GM18526 (cell line): ENCODE data around the gene SH3PXD2A.

Experiments
- POLR2A ChIP-seq: IDR thresholded peaks from 3 replicates; pipeline ENCODE4 v1.6.1; 2011; ENCODE audit not compliant: insufficient read length; ENCODE audit errors: extremely low read depth

SH3PXD2A gene

DNA sequence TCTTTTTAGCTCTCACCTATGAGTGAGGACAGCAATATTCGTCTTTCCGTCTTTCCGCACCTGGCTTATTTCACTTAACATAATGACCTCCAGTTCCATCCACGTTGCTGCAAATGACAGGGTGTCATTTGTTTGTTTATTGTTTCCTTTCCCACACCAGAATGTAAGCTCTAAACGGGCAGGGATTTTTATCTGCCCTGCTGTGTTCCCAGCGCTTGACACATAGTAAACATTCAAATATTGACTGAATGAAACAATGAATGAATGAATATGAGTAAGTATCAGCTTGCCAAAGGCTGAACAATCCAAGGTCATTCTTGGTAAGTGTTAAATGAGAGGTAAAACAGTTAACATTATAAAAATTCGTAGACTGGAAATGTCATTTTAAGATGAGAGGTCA is 12.8 kb downstream of the SH3PXD2A start:
- no peak for TF ChIP-seq POLR2A

GRCh38 chr10:103841519-103841918 is 13.9 kb downstream of the SH3PXD2A start:
- TF ChIP-seq POLR2A = no peak

GRCh38 chr10:103840740-103841070 is 14.7 kb downstream of the SH3PXD2A start:
- no peak for TF ChIP-seq POLR2A

DNA sequence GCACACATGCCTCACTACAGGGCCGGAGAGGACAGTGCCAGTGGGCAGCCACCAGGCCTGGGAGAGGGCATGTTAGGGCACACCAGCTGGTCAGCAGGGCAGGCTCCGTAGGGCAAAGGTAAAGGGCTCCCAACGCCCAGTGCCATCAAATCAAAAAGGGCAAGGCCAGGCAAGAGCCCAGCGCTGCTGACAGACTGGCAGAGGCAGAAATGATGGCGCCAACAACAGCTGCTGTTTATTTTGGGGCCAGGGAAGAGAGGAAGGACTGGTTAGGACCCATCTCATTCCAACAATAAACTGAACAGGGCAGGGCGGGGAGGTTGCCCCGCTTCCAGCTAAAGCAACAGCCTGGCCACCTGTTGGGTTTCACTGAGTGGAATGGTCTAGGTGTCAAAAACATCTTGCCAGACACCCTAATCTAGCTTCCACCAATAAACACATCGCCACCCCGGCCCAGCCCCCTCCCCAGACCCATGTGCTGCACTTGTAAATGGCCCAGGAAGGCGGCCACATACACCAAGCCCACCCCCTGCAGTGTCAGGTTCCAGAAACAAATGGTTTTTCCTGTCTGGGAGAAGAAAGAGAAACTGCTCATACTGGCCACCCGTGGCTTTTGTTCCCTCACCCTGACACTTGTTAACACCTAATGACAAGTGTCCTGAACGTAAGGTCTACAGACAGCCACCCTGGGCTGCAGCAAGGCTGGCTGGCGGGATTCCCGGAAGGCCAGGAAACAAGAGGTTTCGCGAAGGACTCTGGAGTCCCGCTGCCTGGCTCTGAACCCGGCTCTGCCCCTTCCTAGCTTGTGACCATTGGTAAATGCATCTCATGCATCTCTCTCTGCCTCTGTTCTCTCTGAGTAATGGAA is 15.3 kb downstream of the SH3PXD2A start:
- no peak for TF ChIP-seq POLR2A

- TF ChIP-seq POLR2A = no peak
Observed at GRCh38 chr10:103839519-103839871, 15.9 kb downstream of the SH3PXD2A start.

DNA sequence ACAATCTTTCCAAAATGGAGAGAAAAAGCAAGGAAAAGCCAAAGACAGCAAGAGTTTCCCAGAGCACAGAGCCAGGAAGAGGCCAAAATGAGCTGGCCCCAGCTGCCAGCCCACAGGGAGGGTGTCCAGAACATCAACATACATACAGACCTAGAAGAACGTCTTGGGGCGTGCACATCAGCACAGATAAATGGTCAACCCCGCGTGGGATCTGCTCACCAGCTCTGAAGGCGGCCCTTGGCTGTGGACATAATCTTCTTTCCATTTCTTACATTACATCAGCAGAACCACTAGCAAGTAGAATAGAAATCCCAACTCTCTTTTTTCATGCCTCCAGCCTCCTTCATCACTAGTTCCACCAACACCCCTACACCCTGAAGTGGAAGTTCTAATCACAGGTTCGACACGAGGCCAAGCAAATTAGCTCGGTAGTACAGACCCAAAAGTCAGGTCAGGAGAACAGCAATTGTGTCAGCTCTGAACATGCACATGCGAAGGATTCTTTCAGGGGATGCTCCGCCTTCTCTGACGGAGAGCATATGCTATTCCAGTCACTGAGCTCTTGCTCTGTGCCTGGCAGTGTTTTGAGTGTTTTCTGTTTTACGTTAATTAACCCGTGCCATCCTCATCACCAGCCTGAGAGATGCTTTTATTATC is 16.4 kb downstream of the SH3PXD2A start:
- no peak for TF ChIP-seq POLR2A

GRCh38 chr10:103838070-103838395 is 17.3 kb downstream of the SH3PXD2A start:
- TF ChIP-seq POLR2A = no peak

GRCh38 chr10:103837370-103838069 is 17.9 kb downstream of the SH3PXD2A start:
- TF ChIP-seq POLR2A = no peak

GRCh38 chr10:103836861-103837260 is 18.5 kb downstream of the SH3PXD2A start:
- no peak for TF ChIP-seq POLR2A

GRCh38 chr10:103836273-103836672 is 19.1 kb downstream of the SH3PXD2A start:
- no peak for TF ChIP-seq POLR2A

GRCh38 chr10:103835096-103836050 is 20.0 kb downstream of the SH3PXD2A start:
- TF ChIP-seq POLR2A = no peak

- TF ChIP-seq POLR2A = no peak
Observed at GRCh38 chr10:103834436-103835095, 20.8 kb downstream of the SH3PXD2A start.

GRCh38 chr10:103833731-103834365 is 21.5 kb downstream of the SH3PXD2A start:
- no peak for TF ChIP-seq POLR2A

GRCh38 chr10:103832806-103833205 is 22.6 kb downstream of the SH3PXD2A start:
- no peak for TF ChIP-seq POLR2A
